ENCODE data around the gene FBLN5. TPM values are rescaled to one million over a fixed set of nuclear protein-coding genes. Genes with fewer than 3 reads are reported as not detected.

Gene FBLN5
- total and polyA plus RNA-seq, 4 donors = 3.9 to 21.8 (median 14.8) TPM

DNA sequence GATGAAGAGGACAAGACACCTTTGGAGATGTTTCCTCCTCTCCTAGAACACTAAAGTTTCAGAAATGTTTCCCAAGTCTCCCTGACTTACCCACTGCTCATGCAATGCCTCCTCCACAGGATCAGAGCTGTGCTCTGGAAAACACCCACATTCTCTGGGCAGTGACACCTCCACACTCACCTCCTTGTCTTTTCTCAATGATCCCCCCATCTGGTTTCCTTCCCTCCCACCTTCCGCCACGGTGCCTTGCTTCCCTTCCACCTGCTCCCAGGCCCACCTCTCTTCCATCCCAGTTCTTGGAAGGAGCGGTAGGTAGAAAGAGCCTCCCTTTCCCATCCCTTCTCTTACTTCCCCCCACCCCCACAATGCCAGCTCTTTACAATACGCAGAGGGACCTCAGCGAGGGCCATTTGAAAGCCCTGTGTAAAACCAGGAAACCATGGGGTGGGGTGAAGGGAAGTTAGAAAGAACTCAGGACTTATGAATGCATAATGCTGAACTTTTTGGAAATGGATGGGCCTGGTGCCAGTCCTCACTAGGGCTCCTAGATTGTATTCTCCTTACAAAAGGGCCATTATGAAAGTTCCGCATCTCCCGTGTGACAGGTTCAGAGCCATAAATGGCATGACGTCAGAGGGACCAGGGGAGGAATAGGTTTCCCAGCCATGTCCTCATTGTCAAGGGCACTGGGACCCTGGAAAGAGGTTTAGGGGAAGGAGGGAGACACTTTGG is 12.8 kb downstream of the FBLN5 start:
- no peak for DNase-seq (ENCODE audit: low spot score)
- 90% methylated on average over 8 of the region's 8 CpGs for WGBS
- H3K36me3 ChIP-seq (ENCODE audit: control insufficient read depth in 4 of 4, insufficient read depth in 3 of 4, low read depth in 1 of 4, low read length in 3 of 4) = no peaks in the 10 kb centered on the region

DNA sequence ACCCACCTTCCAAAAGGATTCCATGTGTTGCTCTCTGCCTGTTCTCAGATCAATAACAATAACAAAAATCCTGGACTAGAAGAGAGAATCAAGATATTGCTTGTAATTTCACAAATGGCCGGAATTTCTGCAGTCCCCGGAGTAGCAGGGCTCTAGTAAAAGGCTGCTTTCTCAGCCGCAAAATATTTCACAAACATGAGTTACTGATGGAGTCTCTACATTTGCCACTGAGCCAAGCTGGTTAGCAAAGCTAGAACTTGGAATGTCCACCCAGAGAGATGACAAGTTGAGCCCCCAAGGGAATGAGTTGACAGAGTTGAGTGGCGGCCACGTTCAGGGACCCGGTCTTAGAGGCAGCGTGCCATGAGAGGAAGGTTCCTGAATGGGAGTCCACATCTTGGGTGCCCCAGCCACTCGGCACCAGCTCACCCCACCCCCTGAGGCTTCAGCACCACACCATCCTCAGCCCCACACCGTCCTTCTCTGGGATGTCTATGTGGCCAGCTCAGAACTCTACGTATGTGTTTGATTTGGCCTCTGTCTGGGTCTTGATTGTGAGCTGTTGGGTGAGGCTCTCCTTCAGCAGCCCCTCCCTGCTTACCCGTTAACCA is 15.9 kb downstream of the FBLN5 start:
- Histone ChIP-seq H3K9ac (ENCODE audit: low read depth in 1 of 2, low read length in 2 of 2) (no peak overlapping the region), H3K27ac (ENCODE audit: low read depth in 1 of 2, low read length in 2 of 2) (no peak overlapping the region), H3K27me3 (ENCODE audit: control insufficient read depth in 4 of 4, insufficient read depth in 4 of 4, low read length in 3 of 4) (no peaks in the 10 kb centered on the region), H3K4me1 (ENCODE audit: control insufficient read depth in 4 of 4, insufficient read depth in 4 of 4, low read length in 3 of 4) (no peaks in the 10 kb centered on the region), H3K4me3 (ENCODE audit: low read depth in 1 of 3, low read length in 3 of 3) (no peak overlapping the region), H3K9me3 (ENCODE audit: control insufficient read depth in 4 of 4, low read length in 3 of 4) (no peaks in the 10 kb centered on the region), H3K36me3 (ENCODE audit: control insufficient read depth in 4 of 4, insufficient read depth in 3 of 4, low read depth in 1 of 4, low read length in 3 of 4) (no peaks in the 10 kb centered on the region)
- DNase-seq (ENCODE audit: low spot score) = no peak
- TF ChIP-seq, protein P1, sequence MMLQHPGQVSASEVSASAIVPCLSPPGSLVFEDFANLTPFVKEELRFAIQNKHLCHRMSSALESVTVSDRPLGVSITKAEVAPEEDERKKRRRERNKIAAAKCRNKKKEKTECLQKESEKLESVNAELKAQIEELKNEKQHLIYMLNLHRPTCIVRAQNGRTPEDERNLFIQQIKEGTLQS (IDR thresholded peaks at IDR 0.05) = no peak
- no peak for TF ChIP-seq SP1 (IDR thresholded peaks at IDR 0.05)
- TF ChIP-seq RXRA (IDR thresholded peaks at IDR 0.05) = no peak
- TF ChIP-seq ZBTB33 (IDR thresholded peaks at IDR 0.05) = no peak
- TF ChIP-seq, protein P2, sequence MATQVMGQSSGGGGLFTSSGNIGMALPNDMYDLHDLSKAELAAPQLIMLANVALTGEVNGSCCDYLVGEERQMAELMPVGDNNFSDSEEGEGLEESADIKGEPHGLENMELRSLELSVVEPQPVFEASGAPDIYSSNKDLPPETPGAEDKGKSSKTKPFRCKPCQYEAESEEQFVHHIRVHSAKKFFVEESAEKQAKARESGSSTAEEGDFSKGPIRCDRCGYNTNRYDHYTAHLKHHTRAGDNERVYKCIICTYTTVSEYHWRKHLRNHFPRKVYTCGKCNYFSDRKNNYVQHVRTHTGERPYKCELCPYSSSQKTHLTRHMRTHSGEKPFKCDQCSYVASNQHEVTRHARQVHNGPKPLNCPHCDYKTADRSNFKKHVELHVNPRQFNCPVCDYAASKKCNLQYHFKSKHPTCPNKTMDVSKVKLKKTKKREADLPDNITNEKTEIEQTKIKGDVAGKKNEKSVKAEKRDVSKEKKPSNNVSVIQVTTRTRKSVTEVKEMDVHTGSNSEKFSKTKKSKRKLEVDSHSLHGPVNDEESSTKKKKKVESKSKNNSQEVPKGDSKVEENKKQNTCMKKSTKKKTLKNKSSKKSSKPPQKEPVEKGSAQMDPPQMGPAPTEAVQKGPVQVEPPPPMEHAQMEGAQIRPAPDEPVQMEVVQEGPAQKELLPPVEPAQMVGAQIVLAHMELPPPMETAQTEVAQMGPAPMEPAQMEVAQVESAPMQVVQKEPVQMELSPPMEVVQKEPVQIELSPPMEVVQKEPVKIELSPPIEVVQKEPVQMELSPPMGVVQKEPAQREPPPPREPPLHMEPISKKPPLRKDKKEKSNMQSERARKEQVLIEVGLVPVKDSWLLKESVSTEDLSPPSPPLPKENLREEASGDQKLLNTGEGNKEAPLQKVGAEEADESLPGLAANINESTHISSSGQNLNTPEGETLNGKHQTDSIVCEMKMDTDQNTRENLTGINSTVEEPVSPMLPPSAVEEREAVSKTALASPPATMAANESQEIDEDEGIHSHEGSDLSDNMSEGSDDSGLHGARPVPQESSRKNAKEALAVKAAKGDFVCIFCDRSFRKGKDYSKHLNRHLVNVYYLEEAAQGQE (IDR thresholded peaks at IDR 0.05) = no peak
- no peak for TF ChIP-seq HNF4G (IDR thresholded peaks at IDR 0.05)
- TF ChIP-seq TAF1 (conservative IDR thresholded peaks at IDR 0.05) = no peak
- no peak for TF ChIP-seq FOXA1 (IDR thresholded peaks at IDR 0.05)
- no peak for TF ChIP-seq FOXA2 (IDR thresholded peaks at IDR 0.05)
- TF ChIP-seq CTCF (IDR thresholded peaks at IDR 0.05; ENCODE audit: low read depth, low read length, missing input control) = no peak
- TF ChIP-seq MAX (IDR thresholded peaks at IDR 0.05) = no peak
- TF ChIP-seq JUND (IDR thresholded peaks at IDR 0.05) = no peak
- TF ChIP-seq EGR1 (IDR thresholded peaks at IDR 0.05; ENCODE audit: low read depth in 2 of 2) = no peak
- TF ChIP-seq YY1 (IDR thresholded peaks at IDR 0.05) = no peak
- 92% methylated on average over 11 of the region's 11 CpGs for WGBS

More for the DNA sequence above, 12.8 kb downstream of the FBLN5 start:
- TF ChIP-seq EGR1 (IDR thresholded peaks at IDR 0.05; ENCODE audit: low read depth in 2 of 2) (no peak), TAF1 (conservative IDR thresholded peaks at IDR 0.05) (no peak), FOXA1 (IDR thresholded peaks at IDR 0.05) (no peak)
- Histone ChIP-seq H3K27me3 (ENCODE audit: control insufficient read depth in 4 of 4, insufficient read depth in 4 of 4, low read length in 3 of 4) (no peaks in the 10 kb centered on the region), H3K27ac (ENCODE audit: low read depth in 1 of 2, low read length in 2 of 2) (no peak overlapping the region), H3K4me3 (ENCODE audit: low read depth in 1 of 3, low read length in 3 of 3) (no peak overlapping the region), H3K9me3 (ENCODE audit: control insufficient read depth in 4 of 4, low read length in 3 of 4) (no peaks in the 10 kb centered on the region), H3K9ac (ENCODE audit: low read depth in 1 of 2, low read length in 2 of 2) (no peak overlapping the region), H3K4me1 (ENCODE audit: control insufficient read depth in 4 of 4, insufficient read depth in 4 of 4, low read length in 3 of 4) (no peaks in the 10 kb centered on the region)

All from liver (tissue), 9 donors.